Osteocyte (in vitro differentiated cells): ENCODE measurements around the gene RSRC1. TPM values are rescaled to one million over a fixed set of nuclear protein-coding genes. Genes with fewer than 3 reads are reported as not detected.
A peak's percentile ranks its signal among the peaks of the same experiment; 100 is the strongest.

ENCODE experiments used
- DNase-seq: peaks from one replicate; pipeline ENCODE4 v3.0.0; 2021; ENCODE audit warnings: mixed read lengths; ENCODE audit not compliant: unreplicated experiment; ENCODE audit errors: extremely low spot score
- H3K27ac Mint-ChIP-seq: one replicate; pipeline ENCODE4 v1.8.0; 2021; ENCODE audit warnings: mild to moderate bottlenecking, mixed read lengths; ENCODE audit not compliant: unreplicated experiment
- H3K27me3 Mint-ChIP-seq: one replicate; pipeline ENCODE4 v1.8.0; 2021; ENCODE audit warnings: mixed read lengths; ENCODE audit not compliant: unreplicated experiment
- H3K36me3 Mint-ChIP-seq: one replicate; pipeline ENCODE4 v1.8.0; 2021; ENCODE audit warnings: mixed read lengths; ENCODE audit not compliant: unreplicated experiment
- H3K4me1 Mint-ChIP-seq: one replicate; pipeline ENCODE4 v1.8.0; 2021; ENCODE audit warnings: mixed read lengths; ENCODE audit not compliant: unreplicated experiment
- H3K4me3 Mint-ChIP-seq: one replicate; pipeline ENCODE4 v1.8.0; 2021; ENCODE audit warnings: mild to moderate bottlenecking, moderate library complexity, mixed read lengths; ENCODE audit not compliant: unreplicated experiment
- H3K9me3 Mint-ChIP-seq: one replicate; pipeline ENCODE4 v1.8.0; 2021; ENCODE audit warnings: mixed read lengths; ENCODE audit not compliant: unreplicated experiment
- CTCF ChIP-seq: fragments of 200-600 bp; sonication (generic); IDR thresholded peaks from 2 replicates; pipeline ENCODE4 v1.5.0; 2021; ENCODE audit warnings: antibody characterized with exemption, mild to moderate bottlenecking, moderate library complexity
- total RNA-seq: library from RNA; stranded (reverse); gene quantifications from 2 replicates; pipeline ENCODE4 v1.2.1, GENCODE V29; 2021

RSRC1 gene
- total RNA-seq, 1 donor from 2014 or later, result 26.3 TPM

DNA sequence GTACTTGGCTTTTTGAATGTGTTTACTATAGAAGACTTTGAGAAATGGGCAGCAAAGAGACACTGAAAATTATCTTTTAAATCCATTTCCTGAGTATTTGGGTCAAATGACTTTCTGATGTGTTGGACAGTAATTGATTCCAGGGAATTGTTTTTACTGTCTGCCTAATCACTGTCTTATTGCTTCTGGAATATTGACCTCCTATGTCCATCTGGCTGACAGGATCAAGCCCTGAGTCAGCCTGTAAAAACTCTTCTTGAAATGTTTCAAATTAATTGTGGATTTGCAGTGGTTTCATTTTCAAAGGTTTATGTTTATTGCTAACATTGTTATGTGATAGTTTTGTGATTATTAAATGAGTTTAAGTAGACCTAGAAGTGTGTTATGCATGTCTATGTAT is 410.5 kb downstream of the RSRC1 start:
- Mint-ChIP-seq H3K4me3 (no peak overlapping the region), H3K4me1 (peaks cover 6% of the 10 kb centered on the region), H3K36me3 (no peaks in the 10 kb centered on the region), H3K27me3 (no peaks in the 10 kb centered on the region), H3K27ac (no peak overlapping the region), H3K9me3 (peaks cover 12% of the 10 kb centered on the region)
- DNase-seq, result no peak
- no peak for TF ChIP-seq CTCF

DNA sequence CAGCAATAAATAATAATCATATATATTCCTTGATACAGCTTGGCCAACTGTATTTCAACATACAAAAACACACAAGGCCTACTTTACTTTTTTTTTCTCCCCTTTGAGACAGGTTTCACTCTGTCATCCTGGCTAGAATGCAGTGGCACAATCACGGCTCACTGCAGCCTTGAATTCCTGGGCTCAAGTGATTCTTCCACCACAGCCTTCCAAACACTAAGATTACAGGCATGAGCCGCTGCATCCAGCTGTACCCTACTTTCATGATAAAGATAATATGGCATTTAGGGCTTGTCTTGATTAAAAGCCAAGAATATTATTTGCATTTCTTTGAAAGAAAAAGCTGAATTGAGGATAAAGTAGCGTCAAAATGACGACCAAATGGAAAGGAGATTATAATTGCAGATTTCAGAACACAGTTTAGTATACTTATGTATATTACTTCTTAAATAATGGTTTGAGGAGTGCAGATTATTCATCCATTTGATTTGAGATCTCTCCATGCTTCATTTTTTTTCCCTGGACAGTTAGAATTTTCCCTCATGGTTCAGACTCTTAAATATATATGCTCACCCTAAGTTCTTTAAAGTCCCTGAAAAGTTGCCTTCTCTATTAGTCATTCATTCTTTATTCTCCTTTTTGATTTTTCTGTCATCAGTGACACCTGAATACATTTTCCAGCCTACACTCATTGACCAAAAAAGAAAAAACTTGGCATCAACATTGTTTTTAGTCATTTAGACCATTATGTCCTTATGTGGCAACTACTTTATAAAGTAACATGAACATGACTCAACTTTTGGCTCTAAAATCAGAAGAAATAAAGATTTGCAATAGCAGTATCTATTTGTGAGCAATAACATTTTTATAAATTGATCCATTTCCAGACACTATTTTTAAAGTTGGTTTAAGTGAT is 412.6 kb downstream of the RSRC1 start:
- Mint-ChIP-seq H3K36me3 (no peaks in the 10 kb centered on the region), H3K9me3 (peaks cover 8% of the 10 kb centered on the region), H3K27me3 (no peaks in the 10 kb centered on the region), H3K4me3 (no peak overlapping the region), H3K4me1 (peaks cover 6% of the 10 kb centered on the region), H3K27ac (no peak overlapping the region)
- no peak for DNase-seq
- TF ChIP-seq CTCF, result no peak

DNA sequence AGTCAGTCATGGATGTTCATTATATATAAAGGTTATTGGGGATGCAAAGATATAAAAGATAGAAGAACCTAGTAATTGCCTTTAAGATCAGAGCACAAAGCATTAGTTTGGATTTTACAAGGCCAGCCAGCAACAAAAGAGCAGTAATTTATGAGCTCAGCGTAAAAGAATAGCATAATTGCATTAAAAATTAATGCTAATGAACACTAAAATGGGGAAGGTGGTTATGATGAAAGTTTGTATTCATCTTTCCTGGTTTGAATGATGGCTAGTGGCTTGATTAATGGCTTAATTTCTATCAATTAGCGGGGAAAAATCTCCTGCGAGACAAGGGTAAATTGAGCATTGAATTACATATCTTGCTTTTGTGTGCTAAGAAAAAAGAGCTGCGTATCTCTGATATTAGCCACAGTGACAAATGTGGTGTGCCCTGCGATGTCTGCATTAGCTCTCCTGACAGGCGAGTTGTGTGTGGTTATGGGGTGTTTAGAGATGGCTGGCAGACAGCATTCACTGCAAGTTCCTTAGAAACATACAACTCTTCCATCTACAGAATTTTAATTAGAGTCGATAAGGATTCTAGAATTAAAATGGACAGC is 418.3 kb downstream of the RSRC1 start:
- Mint-ChIP-seq H3K4me1 (no peaks in the 10 kb centered on the region), H3K9me3 (peaks cover 7% of the 10 kb centered on the region), H3K27ac (no peak overlapping the region), H3K36me3 (no peaks in the 10 kb centered on the region), H3K4me3 (no peak overlapping the region), H3K27me3 (no peaks in the 10 kb centered on the region)
- DNase-seq, result no peak
- TF ChIP-seq CTCF, result no peak

DNA sequence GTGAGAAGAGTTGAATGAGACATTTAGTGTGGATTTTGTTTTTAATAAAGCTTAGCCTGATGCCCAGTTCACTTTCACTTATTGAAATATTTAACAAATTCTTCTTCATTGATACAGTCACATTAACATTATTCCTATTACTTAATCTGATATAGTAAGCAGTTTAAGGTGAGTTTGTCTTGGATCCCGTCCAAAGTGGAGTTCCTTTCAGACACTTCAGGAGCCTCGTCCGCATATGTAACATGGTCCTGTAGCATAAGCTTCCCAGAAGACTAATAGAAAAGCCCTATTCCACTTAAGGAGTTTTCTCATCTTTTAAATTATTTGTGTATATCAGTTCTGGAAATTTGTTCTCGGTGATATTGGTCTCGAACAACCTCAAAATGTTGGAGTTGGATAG is 421.4 kb downstream of the RSRC1 start:
- H3K36me3 Mint-ChIP-seq, result no peaks in the 10 kb centered on the region
- H3K4me1 Mint-ChIP-seq, result no peaks in the 10 kb centered on the region
- no peak overlapping the region for H3K27ac Mint-ChIP-seq
- H3K27me3 Mint-ChIP-seq, result no peaks in the 10 kb centered on the region
- no peaks in the 10 kb centered on the region for H3K9me3 Mint-ChIP-seq
- no peak for TF ChIP-seq CTCF
- no peak overlapping the region for H3K4me3 Mint-ChIP-seq
- DNase-seq, result no peak

DNA sequence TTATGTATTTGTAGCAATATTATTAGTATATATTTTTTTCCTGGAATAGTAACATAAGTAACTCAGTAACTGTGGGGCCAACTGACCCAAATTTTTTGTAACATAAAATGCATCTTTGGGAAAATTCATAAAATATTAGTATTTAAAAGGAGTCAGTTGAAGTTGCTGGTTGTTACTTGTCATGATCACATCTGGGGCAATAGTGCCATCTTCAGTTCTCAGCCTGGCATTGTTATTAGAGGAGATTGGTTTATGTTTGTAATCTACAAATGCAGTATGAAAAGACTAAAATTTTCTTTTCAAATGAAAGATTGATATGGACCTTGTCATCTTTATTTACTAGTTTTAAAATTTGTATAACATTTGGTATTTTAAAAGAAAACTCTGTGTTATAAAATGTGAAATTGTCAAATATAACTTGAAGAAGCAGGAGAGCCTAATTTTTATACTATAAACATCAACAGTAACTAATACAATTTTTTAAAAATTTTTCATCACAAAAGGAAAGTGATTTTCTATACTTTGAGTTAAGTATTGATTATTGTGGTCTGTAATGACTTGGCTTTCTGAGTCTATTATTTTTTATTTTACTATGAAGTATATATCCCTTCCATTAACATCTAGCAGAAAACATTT is 422.3 kb downstream of the RSRC1 start:
- DNase-seq, result no peak
- Mint-ChIP-seq H3K4me1 (no peaks in the 10 kb centered on the region), H3K36me3 (no peaks in the 10 kb centered on the region), H3K4me3 (no peak overlapping the region), H3K27me3 (no peaks in the 10 kb centered on the region), H3K27ac (no peak overlapping the region), H3K9me3 (no peaks in the 10 kb centered on the region)
- peak; percentile 78 for TF ChIP-seq CTCF
